Osteoblast (primary cell): ENCODE data around the gene SZT2. TPM values are rescaled to one million over a fixed set of nuclear protein-coding genes. Genes with fewer than 3 reads are reported as not detected.

Experiments
- DNase-seq: peaks from one replicate; pipeline ENCODE4 v3.0.0; 2011; ENCODE audit warnings: low spot score, mixed read lengths; ENCODE audit not compliant: insufficient read length; ENCODE audit errors: missing footprints
- H2AFZ ChIP-seq: 2 replicates; pipeline ENCODE4 v1.6.0; 2011; ENCODE audit warnings: mild to moderate bottlenecking, low read length
- H3K27ac ChIP-seq: 2 replicates; pipeline ENCODE4 v1.5.1; 2011; ENCODE audit warnings: mild to moderate bottlenecking, low read depth, low read length, moderate library complexity
- H3K27me3 ChIP-seq: 2 replicates; pipeline ENCODE4 v1.6.0; 2012; ENCODE audit warnings: mild to moderate bottlenecking, control low read depth, inconsistent platforms, low read length, moderate library complexity; ENCODE audit not compliant: insufficient read depth
- H3K36me3 ChIP-seq: 2 replicates; pipeline ENCODE4 v1.5.1; 2011; ENCODE audit warnings: mild to moderate bottlenecking, low read length, control low read depth, moderate library complexity; ENCODE audit not compliant: insufficient read depth
- H3K4me1 ChIP-seq: 2 replicates; pipeline ENCODE4 v1.5.1; 2011; ENCODE audit warnings: mild to moderate bottlenecking, low read length, control low read depth, moderate library complexity; ENCODE audit not compliant: insufficient read depth
- H3K4me2 ChIP-seq: 2 replicates; pipeline ENCODE4 v1.6.0; 2011; ENCODE audit warnings: mild to moderate bottlenecking, low read length; ENCODE audit not compliant: insufficient read depth
- H3K4me3 ChIP-seq: fragments of 200-600 bp; sonication (generic); 3 replicates; pipeline ENCODE4 v1.5.1; 2012; ENCODE audit warnings: mild to moderate bottlenecking, low read length, inconsistent platforms; ENCODE audit not compliant: insufficient read depth
- H3K79me2 ChIP-seq: 2 replicates; pipeline ENCODE4 v1.6.0; 2012; ENCODE audit warnings: mild to moderate bottlenecking, low read length, control low read depth, inconsistent platforms; ENCODE audit not compliant: insufficient read depth
- H3K9me3 ChIP-seq: 2 replicates; pipeline ENCODE4 v1.5.1; 2011; ENCODE audit warnings: low read depth, low read length, control low read depth
- H4K20me1 ChIP-seq: 2 replicates; pipeline ENCODE4 v1.6.0; 2012; ENCODE audit warnings: mild to moderate bottlenecking, low read length, control low read depth; ENCODE audit not compliant: insufficient read depth
- total RNA-seq: library from RNA; depleted of rRNA; stranded (reverse); fragments of >200 nt; gene quantifications from 2 replicates; pipeline ENCODE4 v1.2.3, GENCODE V29; 2012
- TF ChIP-seq, protein P1 (sequence below): IDR thresholded peaks from 2 replicates; pipeline ENCODE4 v1.5.1; 2011; ENCODE audit warnings: mild to moderate bottlenecking, low read depth, low read length, moderate library complexity; ENCODE audit errors: extremely low read depth

SZT2 gene
- total RNA-seq, 1 donor: 42.0 TPM

DNA sequence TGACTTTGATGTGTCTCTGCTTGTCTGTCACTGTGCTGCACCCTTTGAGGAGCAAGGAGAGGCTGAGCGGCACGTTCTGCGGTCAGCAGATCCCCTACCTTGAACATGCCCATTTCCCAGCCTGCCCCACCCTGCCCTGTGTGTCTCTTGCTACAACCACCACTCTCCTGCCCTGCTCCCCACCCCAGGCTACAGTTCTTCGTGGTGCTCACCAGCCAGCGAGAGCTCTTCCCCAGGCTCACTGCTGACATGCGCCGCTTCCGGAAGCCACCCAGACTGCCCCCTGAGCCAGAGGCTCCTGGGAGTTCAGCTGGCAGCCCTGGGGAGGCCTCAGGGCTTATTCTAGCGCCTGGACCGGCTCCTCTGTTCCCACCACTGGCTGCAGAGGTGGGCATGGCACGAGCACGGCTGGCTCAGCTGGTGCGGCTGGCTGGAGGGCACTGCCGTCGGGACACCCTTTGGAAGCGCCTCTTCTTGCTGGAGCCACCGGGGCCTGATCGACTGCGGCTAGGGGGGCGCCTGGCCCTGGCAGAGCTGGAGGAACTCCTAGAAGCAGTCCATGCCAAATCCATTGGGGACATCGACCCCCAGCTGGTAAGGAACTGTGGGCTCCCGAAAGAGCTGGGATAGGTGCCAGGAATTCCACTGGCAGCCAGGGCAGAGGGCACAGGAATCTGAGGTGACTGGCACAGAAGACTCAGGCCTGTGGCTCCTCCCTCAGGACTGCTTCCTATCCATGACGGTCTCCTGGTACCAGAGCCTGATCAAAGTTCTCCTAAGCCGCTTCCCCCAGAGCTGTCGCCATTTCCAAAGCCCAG, 58.4 kb downstream of the SZT2 start:
- H3K4me1 ChIP-seq: peaks cover 4% of the 10 kb centered on the region
- no peak for DNase-seq
- no peak overlapping the region for H3K4me3 ChIP-seq
- H3K36me3 ChIP-seq: peaks cover 84% of the 10 kb centered on the region
- no peaks in the 10 kb centered on the region for H3K27me3 ChIP-seq
- H3K79me2 ChIP-seq: peaks cover 8% of the 10 kb centered on the region
- no peak overlapping the region for H3K27ac ChIP-seq
- no peaks in the 10 kb centered on the region for H3K9me3 ChIP-seq
- H3K4me2 ChIP-seq: no peak overlapping the region
- H4K20me1 ChIP-seq: no peaks in the 10 kb centered on the region
- TF ChIP-seq, protein P1, sequence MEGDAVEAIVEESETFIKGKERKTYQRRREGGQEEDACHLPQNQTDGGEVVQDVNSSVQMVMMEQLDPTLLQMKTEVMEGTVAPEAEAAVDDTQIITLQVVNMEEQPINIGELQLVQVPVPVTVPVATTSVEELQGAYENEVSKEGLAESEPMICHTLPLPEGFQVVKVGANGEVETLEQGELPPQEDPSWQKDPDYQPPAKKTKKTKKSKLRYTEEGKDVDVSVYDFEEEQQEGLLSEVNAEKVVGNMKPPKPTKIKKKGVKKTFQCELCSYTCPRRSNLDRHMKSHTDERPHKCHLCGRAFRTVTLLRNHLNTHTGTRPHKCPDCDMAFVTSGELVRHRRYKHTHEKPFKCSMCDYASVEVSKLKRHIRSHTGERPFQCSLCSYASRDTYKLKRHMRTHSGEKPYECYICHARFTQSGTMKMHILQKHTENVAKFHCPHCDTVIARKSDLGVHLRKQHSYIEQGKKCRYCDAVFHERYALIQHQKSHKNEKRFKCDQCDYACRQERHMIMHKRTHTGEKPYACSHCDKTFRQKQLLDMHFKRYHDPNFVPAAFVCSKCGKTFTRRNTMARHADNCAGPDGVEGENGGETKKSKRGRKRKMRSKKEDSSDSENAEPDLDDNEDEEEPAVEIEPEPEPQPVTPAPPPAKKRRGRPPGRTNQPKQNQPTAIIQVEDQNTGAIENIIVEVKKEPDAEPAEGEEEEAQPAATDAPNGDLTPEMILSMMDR: no peak
- H2AFZ ChIP-seq: no peak overlapping the region

DNA sequence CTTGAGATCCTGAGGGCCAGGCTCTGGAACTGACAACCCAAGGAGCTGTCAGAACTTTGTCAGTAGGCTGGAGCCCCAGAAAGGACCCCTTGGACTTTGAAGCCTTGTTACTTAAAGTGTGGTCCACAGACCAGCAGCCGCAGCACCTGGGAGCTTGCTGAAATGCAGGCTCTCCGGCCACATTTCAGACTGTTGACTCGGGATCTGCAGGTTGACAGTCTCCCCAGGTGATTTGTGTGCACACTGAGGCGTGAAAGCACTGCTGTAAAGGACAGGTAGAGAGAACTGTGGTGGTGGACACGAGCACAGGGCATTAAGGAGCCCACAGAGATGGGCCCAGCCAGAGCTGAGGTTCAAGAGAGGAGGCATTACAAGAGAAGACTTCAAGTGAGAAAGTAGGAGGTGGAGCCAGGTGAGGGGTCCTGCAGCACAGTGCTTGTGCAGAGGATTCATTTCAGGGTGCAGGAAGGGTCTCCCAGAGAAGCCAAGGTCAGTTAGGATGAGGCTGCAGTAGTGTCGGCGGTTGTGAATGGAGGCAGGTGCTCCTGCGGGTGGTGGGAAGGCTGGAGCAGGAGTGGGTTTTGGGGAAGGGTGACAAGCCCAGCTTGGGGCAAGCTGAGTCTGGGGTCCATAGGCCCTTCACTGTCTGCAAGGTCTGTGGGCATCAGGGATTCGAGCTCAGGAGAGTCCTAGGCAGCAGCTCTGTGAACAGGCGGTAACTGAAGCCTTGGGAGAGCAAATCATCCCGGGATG, 59.4 kb downstream of the SZT2 start:
- Histone ChIP-seq H3K4me2 (no peak overlapping the region), H2AFZ (no peak overlapping the region), H3K27ac (no peak overlapping the region), H3K36me3 (peaks cover 74% of the 10 kb centered on the region), H3K4me1 (peaks cover 8% of the 10 kb centered on the region), H3K79me2 (peaks cover 8% of the 10 kb centered on the region), H3K9me3 (no peaks in the 10 kb centered on the region), H3K4me3 (no peak overlapping the region), H4K20me1 (no peaks in the 10 kb centered on the region), H3K27me3 (no peaks in the 10 kb centered on the region)
- TF ChIP-seq, protein P1: no peak
- DNase-seq: no peak

DNA sequence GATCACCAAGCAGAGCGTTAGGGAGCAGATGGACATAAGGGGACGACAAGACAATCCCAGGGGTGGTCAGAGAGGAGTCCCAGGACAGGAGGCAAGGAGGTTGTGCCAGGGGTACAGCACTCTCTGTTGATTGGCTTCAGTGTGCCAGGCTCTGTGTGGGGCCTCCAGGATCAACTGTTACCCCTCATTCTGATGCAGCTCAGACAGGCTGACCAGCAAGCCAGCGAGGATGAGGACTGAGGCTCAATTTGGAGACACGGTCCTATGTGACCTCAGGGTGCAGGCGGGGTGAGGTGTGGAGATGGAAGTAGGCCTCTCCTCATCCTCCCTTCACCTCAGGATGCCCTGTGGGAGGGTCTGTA, 60.0 kb downstream of the SZT2 start:
- H3K27ac ChIP-seq: no peak overlapping the region
- peaks cover 68% of the 10 kb centered on the region for H3K36me3 ChIP-seq
- no peaks in the 10 kb centered on the region for H3K27me3 ChIP-seq
- no peak overlapping the region for H2AFZ ChIP-seq
- no peak overlapping the region for H3K4me3 ChIP-seq
- H3K79me2 ChIP-seq: peaks cover 8% of the 10 kb centered on the region
- TF ChIP-seq, protein P1: no peak
- no peaks in the 10 kb centered on the region for H3K9me3 ChIP-seq
- no peaks in the 10 kb centered on the region for H4K20me1 ChIP-seq
- H3K4me2 ChIP-seq: no peak overlapping the region
- DNase-seq: peak; percentile 67
- peaks cover 11% of the 10 kb centered on the region for H3K4me1 ChIP-seq
